ENCODE results near the gene PAK5.

The PAK5 gene

GRCh38 chr20:9838378-9839295 is at the start of gene PAK5:
PAK5 (minus strand) TSS chr20:9839076; CDS start chr20:9644328, 194,748 bp downstream.
- Histone ChIP-seq H3K4me1 (ENCODE audit: control insufficient read depth, insufficient read depth, low read length) (no peaks in the 10 kb centered on the region), H3K36me3 (ENCODE audit: control insufficient read depth, insufficient read depth, low read length, severe bottlenecking) (no peaks in the 10 kb centered on the region), H3K9ac (ENCODE audit: low read length) (no peak within 1 kb of the TSS), H3K27me3 (replicated peaks; ENCODE audit: control insufficient read depth, insufficient read depth, low read length) (peaks cover 35% of the 10 kb centered on the region), H3K9me3 (ENCODE audit: control insufficient read depth, low read length) (peaks cover 9% of the 10 kb centered on the region), H3K4me3 (ENCODE audit: low read length) (no peak within 1 kb of the TSS)
- peak; percentile 38 for DNase-seq (ENCODE audit: low read depth)

GRCh38 chr20:9887706-9888105 is 48.8 kb upstream of the PAK5 start:
- Histone ChIP-seq H3K27me3 (replicated peaks; ENCODE audit: control insufficient read depth, insufficient read depth, low read length) (peaks cover 2% of the 10 kb centered on the region), H3K4me1 (ENCODE audit: control insufficient read depth, insufficient read depth, low read length) (no peaks in the 10 kb centered on the region), H3K4me3 (ENCODE audit: low read length) (no peak overlapping the region), H3K9me3 (ENCODE audit: control insufficient read depth, low read length) (no peaks in the 10 kb centered on the region), H3K9ac (ENCODE audit: low read length) (no peak overlapping the region), H3K36me3 (ENCODE audit: control insufficient read depth, insufficient read depth, low read length, severe bottlenecking) (no peaks in the 10 kb centered on the region)
- DNase-seq (ENCODE audit: low read depth), result no peak

- no peak for DNase-seq (ENCODE audit: low read depth)
- no peak overlapping the region for H3K4me3 ChIP-seq (ENCODE audit: low read length)
- H3K36me3 ChIP-seq (ENCODE audit: control insufficient read depth, insufficient read depth, low read length, severe bottlenecking), result no peaks in the 10 kb centered on the region
- H3K9ac ChIP-seq (ENCODE audit: low read length), result no peak overlapping the region
- no peaks in the 10 kb centered on the region for H3K27me3 ChIP-seq (replicated peaks; ENCODE audit: control insufficient read depth, insufficient read depth, low read length)
- H3K4me1 ChIP-seq (ENCODE audit: control insufficient read depth, insufficient read depth, low read length), result no peaks in the 10 kb centered on the region
- no peaks in the 10 kb centered on the region for H3K9me3 ChIP-seq (ENCODE audit: control insufficient read depth, low read length)
Measured at GRCh38 chr20:9886227-9886626, 47.4 kb upstream of the PAK5 start.

GRCh38 chr20:9884666-9885065 is 45.8 kb upstream of the PAK5 start:
- peak; percentile 4 for DNase-seq (ENCODE audit: low read depth)
- no peaks in the 10 kb centered on the region for H3K36me3 ChIP-seq (ENCODE audit: control insufficient read depth, insufficient read depth, low read length, severe bottlenecking)
- H3K9me3 ChIP-seq (ENCODE audit: control insufficient read depth, low read length), result no peaks in the 10 kb centered on the region
- no peak overlapping the region for H3K9ac ChIP-seq (ENCODE audit: low read length)
- H3K4me1 ChIP-seq (ENCODE audit: control insufficient read depth, insufficient read depth, low read length), result no peaks in the 10 kb centered on the region
- H3K4me3 ChIP-seq (ENCODE audit: low read length), result no peak overlapping the region
- peaks cover 3% of the 10 kb centered on the region for H3K27me3 ChIP-seq (replicated peaks; ENCODE audit: control insufficient read depth, insufficient read depth, low read length)

GRCh38 chr20:9884061-9884460 is 45.2 kb upstream of the PAK5 start:
- DNase-seq (ENCODE audit: low read depth), result peak; percentile 6
- Histone ChIP-seq H3K36me3 (ENCODE audit: control insufficient read depth, insufficient read depth, low read length, severe bottlenecking) (no peaks in the 10 kb centered on the region), H3K27me3 (replicated peaks; ENCODE audit: control insufficient read depth, insufficient read depth, low read length) (peaks cover 3% of the 10 kb centered on the region), H3K4me3 (ENCODE audit: low read length) (no peak overlapping the region), H3K9me3 (ENCODE audit: control insufficient read depth, low read length) (no peaks in the 10 kb centered on the region), H3K9ac (ENCODE audit: low read length) (no peak overlapping the region), H3K4me1 (ENCODE audit: control insufficient read depth, insufficient read depth, low read length) (no peaks in the 10 kb centered on the region)

GRCh38 chr20:9877932-9878495 is 39.1 kb upstream of the PAK5 start:
- H3K4me1 ChIP-seq (ENCODE audit: control insufficient read depth, insufficient read depth, low read length), result peaks cover 9% of the 10 kb centered on the region
- peaks cover 3% of the 10 kb centered on the region for H3K27me3 ChIP-seq (replicated peaks; ENCODE audit: control insufficient read depth, insufficient read depth, low read length)
- peak; percentile 47 for DNase-seq (ENCODE audit: low read depth)
- no peak overlapping the region for H3K4me3 ChIP-seq (ENCODE audit: low read length)
- no peak overlapping the region for H3K9ac ChIP-seq (ENCODE audit: low read length)
- peaks cover 6% of the 10 kb centered on the region for H3K9me3 ChIP-seq (ENCODE audit: control insufficient read depth, low read length)
- H3K36me3 ChIP-seq (ENCODE audit: control insufficient read depth, insufficient read depth, low read length, severe bottlenecking), result no peaks in the 10 kb centered on the region

- no peak for DNase-seq (ENCODE audit: low read depth)
- H3K9me3 ChIP-seq (ENCODE audit: control insufficient read depth, low read length), result no peaks in the 10 kb centered on the region
- H3K4me1 ChIP-seq (ENCODE audit: control insufficient read depth, insufficient read depth, low read length), result no peaks in the 10 kb centered on the region
- no peak overlapping the region for H3K4me3 ChIP-seq (ENCODE audit: low read length)
- H3K36me3 ChIP-seq (ENCODE audit: control insufficient read depth, insufficient read depth, low read length, severe bottlenecking), result no peaks in the 10 kb centered on the region
- no peaks in the 10 kb centered on the region for H3K27me3 ChIP-seq (replicated peaks; ENCODE audit: control insufficient read depth, insufficient read depth, low read length)
- H3K9ac ChIP-seq (ENCODE audit: low read length), result no peak overlapping the region
Measured at GRCh38 chr20:9867196-9867980, 28.5 kb upstream of the PAK5 start.

- Histone ChIP-seq H3K36me3 (ENCODE audit: control insufficient read depth, insufficient read depth, low read length, severe bottlenecking) (no peaks in the 10 kb centered on the region), H3K4me3 (ENCODE audit: low read length) (no peak overlapping the region), H3K9ac (ENCODE audit: low read length) (no peak overlapping the region), H3K4me1 (ENCODE audit: control insufficient read depth, insufficient read depth, low read length) (no peaks in the 10 kb centered on the region), H3K27me3 (replicated peaks; ENCODE audit: control insufficient read depth, insufficient read depth, low read length) (no peaks in the 10 kb centered on the region), H3K9me3 (ENCODE audit: control insufficient read depth, low read length) (no peaks in the 10 kb centered on the region)
- DNase-seq (ENCODE audit: low read depth), result no peak
Measured at GRCh38 chr20:9852566-9852965, 13.7 kb upstream of the PAK5 start.

GRCh38 chr20:9839626-9840025 is 750 bp upstream of the PAK5 start:
- Histone ChIP-seq H3K9ac (ENCODE audit: low read length) (no peak overlapping the region), H3K27me3 (replicated peaks; ENCODE audit: control insufficient read depth, insufficient read depth, low read length) (peaks cover 35% of the 10 kb centered on the region), H3K9me3 (ENCODE audit: control insufficient read depth, low read length) (peaks cover 9% of the 10 kb centered on the region), H3K4me3 (ENCODE audit: low read length) (no peak overlapping the region), H3K36me3 (ENCODE audit: control insufficient read depth, insufficient read depth, low read length, severe bottlenecking) (no peaks in the 10 kb centered on the region), H3K4me1 (ENCODE audit: control insufficient read depth, insufficient read depth, low read length) (no peaks in the 10 kb centered on the region)
- DNase-seq (ENCODE audit: low read depth), result no peak

GRCh38 chr20:9838035-9838377 is 870 bp downstream of the PAK5 start:
- no peaks in the 10 kb centered on the region for H3K36me3 ChIP-seq (ENCODE audit: control insufficient read depth, insufficient read depth, low read length, severe bottlenecking)
- no peak overlapping the region for H3K4me3 ChIP-seq (ENCODE audit: low read length)
- peaks cover 35% of the 10 kb centered on the region for H3K27me3 ChIP-seq (replicated peaks; ENCODE audit: control insufficient read depth, insufficient read depth, low read length)
- no peaks in the 10 kb centered on the region for H3K4me1 ChIP-seq (ENCODE audit: control insufficient read depth, insufficient read depth, low read length)
- peaks cover 8% of the 10 kb centered on the region for H3K9me3 ChIP-seq (ENCODE audit: control insufficient read depth, low read length)
- no peak for DNase-seq (ENCODE audit: low read depth)
- H3K9ac ChIP-seq (ENCODE audit: low read length), result no peak overlapping the region

GRCh38 chr20:9837634-9838033 is 1.2 kb downstream of the PAK5 start:
- DNase-seq (ENCODE audit: low read depth), result no peak
- Histone ChIP-seq H3K9me3 (ENCODE audit: control insufficient read depth, low read length) (peaks cover 4% of the 10 kb centered on the region), H3K36me3 (ENCODE audit: control insufficient read depth, insufficient read depth, low read length, severe bottlenecking) (no peaks in the 10 kb centered on the region), H3K4me1 (ENCODE audit: control insufficient read depth, insufficient read depth, low read length) (no peaks in the 10 kb centered on the region), H3K9ac (ENCODE audit: low read length) (no peak overlapping the region), H3K4me3 (ENCODE audit: low read length) (no peak overlapping the region), H3K27me3 (replicated peaks; ENCODE audit: control insufficient read depth, insufficient read depth, low read length) (peaks cover 35% of the 10 kb centered on the region)

All from adipocyte (in vitro differentiated cells).